ENCODE data around the gene AP3M1.

Gene AP3M1

DNA sequence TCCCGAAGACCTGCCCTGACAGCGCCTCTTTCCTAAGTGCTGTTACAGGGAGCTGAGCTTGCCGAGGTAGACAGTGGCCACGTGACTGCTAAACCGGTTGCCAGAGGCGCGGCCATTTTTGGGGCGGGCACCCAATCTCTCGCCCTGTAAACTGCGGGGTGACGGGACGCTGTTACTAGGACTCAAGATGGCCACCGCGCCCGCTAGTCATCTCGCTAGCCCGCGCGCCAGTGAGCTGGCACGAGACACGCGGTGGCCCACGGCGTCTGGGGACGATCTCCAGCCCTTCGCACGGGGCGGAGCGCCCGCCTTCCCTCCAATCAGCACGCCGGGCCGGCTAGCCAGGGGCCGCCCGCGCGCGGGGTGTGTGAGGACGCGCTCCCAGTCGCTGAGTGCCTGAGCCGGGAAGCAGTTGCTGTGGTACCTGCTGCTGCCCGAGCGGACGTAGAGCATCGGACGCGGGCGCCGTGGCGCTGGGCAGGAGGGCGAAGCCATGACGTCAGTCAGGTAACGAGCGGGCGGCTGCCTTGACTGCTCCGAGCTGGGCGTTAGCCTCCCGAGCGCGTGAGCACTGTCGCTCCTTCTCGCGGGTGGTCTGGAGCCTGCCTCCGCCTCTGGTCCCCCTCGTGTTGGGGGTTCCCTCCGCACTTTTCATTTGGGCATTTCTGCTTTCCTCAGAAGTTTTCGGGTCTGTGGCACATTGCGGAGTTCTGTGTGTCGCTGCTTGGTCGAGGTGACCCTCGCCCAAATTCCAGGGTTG, 25.9 kb upstream of the AP3M1 start (continued):
- TF ChIP-seq ZSCAN4 (tag by site-specific recombination; IDR thresholded peaks at IDR 0.05) (peak; percentile 43; the same call in 1 of the 2 replicates), SP7 (tag by site-specific recombination; IDR thresholded peaks at IDR 0.05) (peak; percentile 80), ZNF184 (tag by site-specific recombination; IDR thresholded peaks at IDR 0.05) (no peak; the same call in 1 of the 2 replicates), ZNF791 (tag by site-specific recombination; IDR thresholded peaks at IDR 0.05) (no peak), ZNF624 (tag by site-specific recombination; IDR thresholded peaks at IDR 0.05) (no peak), KLF17 (tag by site-specific recombination; IDR thresholded peaks at IDR 0.05) (peak; percentile 90), KLF10 (tag by site-specific recombination; IDR thresholded peaks at IDR 0.05) (no peak; the same call in 1 of the 2 replicates), YY1 (tag by site-specific recombination; IDR thresholded peaks at IDR 0.05) (peak; percentile 97), YY2 (tag by site-specific recombination; IDR thresholded peaks at IDR 0.05) (peak; percentile 86), ZNF266 (tag by site-specific recombination; IDR thresholded peaks at IDR 0.05; ENCODE audit: low read depth) (no peak), ZNF311 (tag by site-specific recombination; IDR thresholded peaks at IDR 0.05; ENCODE audit: borderline replicate concordance) (no peak), ZNF701 (tag by site-specific recombination; IDR thresholded peaks at IDR 0.05) (no peak), ZNF221 (tag by site-specific recombination; IDR thresholded peaks at IDR 0.05; ENCODE audit: borderline replicate concordance) (no peak), ZNF626 (tag by site-specific recombination; IDR thresholded peaks at IDR 0.05) (no peak), ZFP37 (tag by site-specific recombination; IDR thresholded peaks at IDR 0.05) (peak; percentile 77), ZNF600 (tag by site-specific recombination; IDR thresholded peaks at IDR 0.05) (peak; percentile 88), ZNF202 (tag by site-specific recombination; IDR thresholded peaks at IDR 0.05; ENCODE audit: borderline replicate concordance) (no peak), SP2 (tag by site-specific recombination; IDR thresholded peaks at IDR 0.05) (peak; percentile 98), ZNF23 (tag by site-specific recombination; IDR thresholded peaks at IDR 0.05; ENCODE audit: borderline replicate concordance) (no peak), ZNF416 (tag by site-specific recombination; IDR thresholded peaks at IDR 0.05) (no peak), KLF1 (tag by site-specific recombination; IDR thresholded peaks at IDR 0.05) (peak; percentile 89), SETDB1 (IDR thresholded peaks at IDR 0.05; ENCODE audit: insufficient read length, low read length) (no peak), ZBTB49 (tag by site-specific recombination; IDR thresholded peaks at IDR 0.05; ENCODE audit: low read depth) (no peak), ZNF510 (tag by site-specific recombination; IDR thresholded peaks at IDR 0.05; ENCODE audit: insufficient replicate concordance) (no peak), ZNF121 (tag by site-specific recombination; IDR thresholded peaks at IDR 0.05) (no peak), KLF8 (tag by site-specific recombination; IDR thresholded peaks at IDR 0.05) (no peak; the same call in none of the 2 replicates), ZNF548 (tag by site-specific recombination; IDR thresholded peaks at IDR 0.05) (no peak), HOXC10 (CRISPR knock-in tag; IDR thresholded peaks at IDR 0.05) (0 out of 2 replicates have a peak, but pooled peaks have one; percentile 85), KLF9 (tag by site-specific recombination; IDR thresholded peaks at IDR 0.05; ENCODE audit: low read depth) (peak; percentile 54; the same call in 1 of the 2 replicates), KLF7 (tag by site-specific recombination; IDR thresholded peaks at IDR 0.05; ENCODE audit: borderline replicate concordance) (peak; percentile 65), MZF1 (tag by site-specific recombination; IDR thresholded peaks at IDR 0.05; ENCODE audit: borderline replicate concordance) (no peak; the same call in 1 of the 2 replicates), SP3 (tag by site-specific recombination; IDR thresholded peaks at IDR 0.05) (peak; percentile 87), ATF2 (tag by site-specific recombination; IDR thresholded peaks at IDR 0.05; ENCODE audit: low read depth) (peak; percentile 97), ZNF133 (tag by site-specific recombination; IDR thresholded peaks at IDR 0.05) (no peak), REPIN1 (tag by site-specific recombination; IDR thresholded peaks at IDR 0.05; ENCODE audit: low read depth) (no peak)
